OCI-M1 (cell line): ENCODE results near the gene SEMA4D.

Source experiments
- DNase-seq: peaks from one replicate; lab custom pipeline; 2025; lab: John Stamatoyannopoulos, UW

SEMA4D gene

GRCh38 chr9:89444925-89445765 is 52.8 kb downstream of the SEMA4D start:
- no peak for DNase-seq

- DNase-seq, result no peak
Observed at GRCh38 chr9:89444274-89444673, 53.6 kb downstream of the SEMA4D start.

GRCh38 chr9:89442981-89443814 is 54.7 kb downstream of the SEMA4D start:
- DNase-seq, result no peak

- DNase-seq, result no peak
Observed at GRCh38 chr9:89442501-89442978, 55.4 kb downstream of the SEMA4D start.

GRCh38 chr9:89441986-89442385 is 55.9 kb downstream of the SEMA4D start:
- no peak for DNase-seq

- DNase-seq, result no peak
Observed at GRCh38 chr9:89441655-89441970, 56.3 kb downstream of the SEMA4D start.

GRCh38 chr9:89440951-89441654 is 56.8 kb downstream of the SEMA4D start:
- no peak for DNase-seq

- DNase-seq, result no peak
Observed at GRCh38 chr9:89440548-89440947, 57.4 kb downstream of the SEMA4D start.

DNA sequence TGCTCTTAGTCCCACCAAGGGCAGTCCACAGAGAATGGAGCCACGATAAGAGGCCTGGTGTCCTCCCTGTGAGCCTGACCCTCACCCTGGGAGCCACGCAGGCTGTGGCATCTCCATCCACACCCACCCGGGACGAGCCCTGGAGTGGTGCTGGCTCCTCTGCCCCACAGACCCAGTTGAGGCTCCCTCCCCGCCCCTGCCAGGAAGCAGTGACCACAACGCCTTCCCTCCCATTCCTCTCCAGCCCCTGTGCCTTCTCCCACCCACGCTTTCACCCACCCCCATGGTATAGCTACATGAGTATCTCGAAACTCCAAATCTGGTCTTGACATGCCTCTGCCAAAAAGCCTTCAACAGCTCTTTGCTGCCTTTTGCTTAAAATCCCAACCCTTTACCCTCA is 57.9 kb downstream of the SEMA4D start:
- DNase-seq, result no peak

GRCh38 chr9:89439571-89439970 is 58.3 kb downstream of the SEMA4D start:
- no peak for DNase-seq

- no peak for DNase-seq
Observed at GRCh38 chr9:89438194-89438593, 59.7 kb downstream of the SEMA4D start.

GRCh38 chr9:89437772-89438171 is 60.1 kb downstream of the SEMA4D start:
- DNase-seq, result no peak

DNA sequence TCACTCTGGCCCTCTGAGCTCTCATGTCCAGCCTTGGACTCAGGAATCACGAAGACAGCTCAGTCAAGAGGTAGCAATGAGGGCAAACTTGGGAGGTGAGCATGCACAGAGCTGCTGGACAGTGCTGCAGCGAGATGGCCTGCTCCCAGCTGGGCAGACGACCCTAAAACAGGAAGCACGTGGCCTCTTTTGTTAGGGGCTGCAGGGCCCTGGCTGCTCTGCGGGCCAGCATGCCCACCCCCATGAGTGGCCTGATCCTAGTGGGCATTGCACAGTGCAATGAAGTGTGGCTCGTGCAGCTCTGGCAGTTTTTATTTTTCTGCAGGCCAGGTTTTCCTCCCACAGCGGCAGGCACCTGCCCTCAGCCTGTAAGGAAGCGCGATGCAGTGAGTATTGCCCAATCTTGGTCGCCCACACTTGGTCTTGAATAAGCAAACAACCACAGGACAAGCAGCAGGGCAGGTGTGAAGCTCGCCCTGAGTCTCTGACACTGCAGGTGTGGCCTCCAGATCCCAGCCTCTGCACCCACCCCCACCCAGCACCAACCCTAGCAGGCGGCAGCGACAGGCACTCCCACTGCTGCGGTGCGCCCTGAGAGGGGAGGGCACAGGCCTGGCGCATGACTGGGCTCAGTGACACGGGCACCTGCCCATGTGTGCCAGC is 60.8 kb downstream of the SEMA4D start:
- no peak for DNase-seq

DNA sequence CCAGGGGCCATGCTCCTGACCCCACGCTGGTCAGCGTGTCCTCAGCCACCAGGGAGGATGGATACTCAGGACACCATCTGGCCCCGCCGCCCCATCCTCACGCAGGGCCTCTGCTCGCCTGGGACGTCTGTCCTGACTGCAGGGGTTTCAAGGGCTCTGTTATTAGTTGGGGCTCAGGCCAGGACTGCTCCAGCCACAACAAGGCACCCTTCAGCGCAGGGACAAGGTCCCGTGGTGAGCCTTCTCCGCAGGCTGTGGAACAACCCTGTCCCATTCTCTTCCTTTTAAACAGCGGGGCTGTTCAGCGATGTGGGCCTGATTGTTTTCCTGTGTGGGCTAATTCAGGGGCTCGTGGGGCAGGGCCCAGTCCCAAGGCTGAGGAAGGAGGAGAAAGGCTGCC is 61.6 kb downstream of the SEMA4D start:
- no peak for DNase-seq

DNA sequence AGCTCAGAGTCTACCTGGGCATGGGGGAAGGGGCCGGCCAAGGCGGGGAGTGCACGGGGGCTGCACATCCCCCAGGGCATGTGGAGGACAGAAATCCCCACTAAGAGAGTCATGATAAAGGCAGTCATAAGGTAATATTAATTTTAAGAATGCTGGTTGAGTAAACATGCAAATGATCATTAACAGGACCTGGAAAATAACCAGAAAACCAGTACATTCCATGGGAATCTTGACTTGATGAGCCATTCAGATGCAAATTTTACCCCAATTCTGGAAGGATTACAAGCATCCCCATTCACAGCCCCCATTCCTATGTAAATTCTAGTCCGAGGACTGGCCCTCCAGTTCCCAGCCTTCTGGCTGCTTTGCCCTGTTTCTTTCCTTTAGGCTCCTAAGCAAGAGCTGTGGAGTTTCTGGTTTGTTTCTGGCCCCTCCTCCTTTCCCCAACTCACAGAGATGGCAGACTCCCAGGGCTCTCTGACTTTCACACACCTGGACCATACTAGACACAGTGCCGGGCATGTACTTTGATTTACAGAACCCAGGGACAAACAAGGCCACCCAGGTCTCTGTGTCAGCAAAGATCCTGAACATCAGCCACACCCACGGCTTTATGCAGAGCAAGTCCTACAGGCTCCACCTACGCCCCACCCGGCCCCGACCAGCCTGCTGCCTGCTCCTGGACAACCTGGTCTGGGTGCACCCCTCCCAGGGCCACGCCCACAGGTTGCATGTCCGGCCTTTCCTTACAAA is 62.7 kb downstream of the SEMA4D start:
- peak; percentile 35 for DNase-seq

- DNase-seq, result no peak
Observed at GRCh38 chr9:89434636-89435035, 63.3 kb downstream of the SEMA4D start.

DNA sequence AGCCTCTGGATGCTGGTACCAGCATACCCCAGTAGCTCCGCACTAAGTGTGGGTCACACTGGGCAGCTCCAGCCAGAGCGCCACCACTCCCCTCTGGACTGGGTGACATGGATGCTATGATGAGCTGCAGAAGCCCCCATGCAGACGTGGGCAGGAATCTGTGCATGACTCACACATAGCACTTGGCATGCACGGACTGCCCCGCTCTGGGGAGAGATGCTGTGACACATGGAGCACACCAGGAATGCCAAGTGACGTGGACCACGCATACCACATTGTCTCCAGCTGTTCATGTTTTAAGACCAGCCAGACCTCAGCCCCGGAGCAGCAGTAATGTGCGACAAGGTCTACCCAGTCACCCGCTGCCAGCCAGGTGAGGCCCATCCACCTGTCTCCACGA is 64.1 kb downstream of the SEMA4D start:
- no peak for DNase-seq

GRCh38 chr9:89432986-89433530 is 64.9 kb downstream of the SEMA4D start:
- DNase-seq, result no peak

- peak; percentile 51 for DNase-seq
Observed at GRCh38 chr9:89431930-89432725, 65.8 kb downstream of the SEMA4D start.

- DNase-seq, result no peak
Observed at GRCh38 chr9:89430995-89431394, 66.9 kb downstream of the SEMA4D start.
